OCI-LY1 (cell line): ENCODE measurements around the gene LRCH4.

Experiments
- H2AFZ ChIP-seq: fragments of 200-600 bp; sonication (generic), shearing (Covaris generic); 2 replicates; pipeline ENCODE4 v1.6.0; 2014; ENCODE audit warnings: antibody characterized with exemption, mild to moderate bottlenecking, low read length
- H3F3A ChIP-seq: fragments of 200-600 bp; sonication (generic), shearing (Covaris generic); 2 replicates; pipeline ENCODE4 v1.6.0; 2014; ENCODE audit warnings: mild to moderate bottlenecking, antibody characterized with exemption, low read length, moderate library complexity; ENCODE audit not compliant: insufficient read depth
- H3K27ac ChIP-seq: fragments of 200-600 bp; sonication (generic); 2 replicates; pipeline ENCODE4 v1.5.1; 2014; ENCODE audit warnings: low read length, mixed run types, mild to moderate bottlenecking, low read depth; ENCODE audit not compliant: poor library complexity, severe bottlenecking
- H3K27me3 ChIP-seq: fragments of 200-600 bp; sonication (generic); 2 replicates; pipeline ENCODE4 v1.6.0; 2014; ENCODE audit warnings: antibody characterized with exemption, mild to moderate bottlenecking, low read length, moderate library complexity; ENCODE audit not compliant: insufficient read depth
- H3K36me3 ChIP-seq: fragments of 200-600 bp; sonication (generic); 2 replicates; pipeline ENCODE4 v1.6.1; 2014; ENCODE audit warnings: mild to moderate bottlenecking, antibody characterized with exemption, low read length, moderate library complexity, mixed read lengths; ENCODE audit not compliant: insufficient read depth
- H3K4me1 ChIP-seq: fragments of 200-600 bp; sonication (generic); 2 replicates; pipeline ENCODE4 v1.5.1; 2014; ENCODE audit warnings: mild to moderate bottlenecking, low read length, moderate library complexity; ENCODE audit not compliant: insufficient read depth, severe bottlenecking
- H3K4me2 ChIP-seq: fragments of 200-600 bp; sonication (generic), shearing (Covaris generic); 2 replicates; pipeline ENCODE4 v1.6.1; 2014; ENCODE audit warnings: low read length
- H3K4me3 ChIP-seq: fragments of 200-600 bp; sonication (generic); 2 replicates; pipeline ENCODE4 v1.5.1; 2014; ENCODE audit warnings: low read length, low read depth, mild to moderate bottlenecking, mixed read lengths; ENCODE audit not compliant: poor library complexity, severe bottlenecking
- H3K79me2 ChIP-seq: fragments of 200-600 bp; shearing (Covaris generic); 2 replicates; pipeline ENCODE4 v1.6.1; 2016; ENCODE audit warnings: mixed run types, low read length, mixed read lengths; ENCODE audit not compliant: insufficient read depth
- H3K9ac ChIP-seq: fragments of 200-600 bp; sonication (generic), shearing (Covaris generic); 2 replicates; pipeline ENCODE4 v1.6.1; 2014; ENCODE audit warnings: mild to moderate bottlenecking, low read length, mixed read lengths
- H3K9me2 ChIP-seq: fragments of 200-600 bp; sonication (generic), shearing (Covaris generic); 2 replicates; pipeline ENCODE4 v1.6.1; 2014; ENCODE audit warnings: low read depth, mild to moderate bottlenecking, low read length, mixed read lengths
- H3K9me3 ChIP-seq: fragments of 200-600 bp; shearing (Covaris generic); 2 replicates; pipeline ENCODE4 v1.6.1; 2014; ENCODE audit warnings: low read length, mixed read lengths
- H4K20me1 ChIP-seq: fragments of 200-600 bp; sonication (generic), shearing (Covaris generic); 2 replicates; pipeline ENCODE4 v1.6.0; 2016; ENCODE audit warnings: mild to moderate bottlenecking, low read length; ENCODE audit not compliant: insufficient read depth
- EZH2 ChIP-seq: fragments of 200-600 bp; sonication (generic), shearing (Covaris generic); IDR thresholded peaks from 2 replicates; pipeline ENCODE4 v1.8.0; 2017; ENCODE audit warnings: borderline replicate concordance, mixed run types, mild to moderate bottlenecking, antibody characterized with exemption, low read length, moderate library complexity, mixed read lengths
- TF ChIP-seq, protein P1 (sequence below): fragments of 200-600 bp; sonication (generic), shearing (Covaris generic); IDR thresholded peaks from 2 replicates; pipeline ENCODE4 v1.5.1; 2017; ENCODE audit warnings: mild to moderate bottlenecking, antibody characterized with exemption, low read length, moderate library complexity, mixed read lengths

LRCH4 gene

DNA sequence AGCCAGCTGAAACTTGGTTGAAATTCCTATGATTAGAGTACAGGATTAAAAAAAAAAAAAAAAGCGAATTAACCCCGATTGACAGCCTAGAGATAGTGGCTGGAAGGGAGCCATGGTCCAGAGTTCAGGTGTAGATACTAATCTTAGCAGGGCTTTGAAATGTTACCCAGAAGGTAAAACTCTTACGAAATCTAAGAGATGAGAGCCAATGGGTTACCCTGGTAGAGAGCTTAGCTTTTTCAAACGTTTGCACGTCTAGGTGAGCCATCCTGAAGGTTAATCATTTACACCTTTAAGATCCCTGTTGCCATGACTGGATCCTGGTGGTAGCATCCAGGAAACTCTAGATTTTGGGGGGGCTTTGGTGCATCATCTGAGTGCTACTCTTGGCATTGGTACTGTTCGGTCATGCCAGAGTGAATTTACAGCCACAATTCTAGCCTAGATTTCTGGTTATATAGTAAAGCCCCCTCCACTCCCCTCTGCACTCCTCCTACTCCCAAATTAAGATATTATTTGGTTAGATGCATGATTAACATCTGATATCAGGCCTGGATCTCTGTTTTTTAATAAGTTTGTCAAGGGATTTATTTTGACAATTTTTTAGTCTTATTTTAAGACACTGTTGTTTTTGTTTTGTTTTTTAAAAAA is 45.7 kb downstream of the LRCH4 start:
- TF ChIP-seq EZH2, result no peak
- TF ChIP-seq, protein P1, sequence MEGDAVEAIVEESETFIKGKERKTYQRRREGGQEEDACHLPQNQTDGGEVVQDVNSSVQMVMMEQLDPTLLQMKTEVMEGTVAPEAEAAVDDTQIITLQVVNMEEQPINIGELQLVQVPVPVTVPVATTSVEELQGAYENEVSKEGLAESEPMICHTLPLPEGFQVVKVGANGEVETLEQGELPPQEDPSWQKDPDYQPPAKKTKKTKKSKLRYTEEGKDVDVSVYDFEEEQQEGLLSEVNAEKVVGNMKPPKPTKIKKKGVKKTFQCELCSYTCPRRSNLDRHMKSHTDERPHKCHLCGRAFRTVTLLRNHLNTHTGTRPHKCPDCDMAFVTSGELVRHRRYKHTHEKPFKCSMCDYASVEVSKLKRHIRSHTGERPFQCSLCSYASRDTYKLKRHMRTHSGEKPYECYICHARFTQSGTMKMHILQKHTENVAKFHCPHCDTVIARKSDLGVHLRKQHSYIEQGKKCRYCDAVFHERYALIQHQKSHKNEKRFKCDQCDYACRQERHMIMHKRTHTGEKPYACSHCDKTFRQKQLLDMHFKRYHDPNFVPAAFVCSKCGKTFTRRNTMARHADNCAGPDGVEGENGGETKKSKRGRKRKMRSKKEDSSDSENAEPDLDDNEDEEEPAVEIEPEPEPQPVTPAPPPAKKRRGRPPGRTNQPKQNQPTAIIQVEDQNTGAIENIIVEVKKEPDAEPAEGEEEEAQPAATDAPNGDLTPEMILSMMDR, result no peak
- Histone ChIP-seq H3K79me2 (no peaks in the 10 kb centered on the region), H3K27ac (no peak overlapping the region), H3K4me2 (peak overlapping the region; percentile 77), H3K36me3 (no peaks in the 10 kb centered on the region), H2AFZ (no peak overlapping the region), H3K9ac (peak overlapping the region; percentile 60), H3K9me3 (no peaks in the 10 kb centered on the region), H3K9me2 (no peaks in the 10 kb centered on the region), H3K4me3 (peak overlapping the region; percentile 73), H4K20me1 (no peaks in the 10 kb centered on the region; the same call in 1 of the 2 replicates), H3F3A (no peaks in the 10 kb centered on the region), H3K27me3 (peaks cover 5% of the 10 kb centered on the region; the same call in 1 of the 2 replicates), H3K4me1 (peaks cover 15% of the 10 kb centered on the region)

DNA sequence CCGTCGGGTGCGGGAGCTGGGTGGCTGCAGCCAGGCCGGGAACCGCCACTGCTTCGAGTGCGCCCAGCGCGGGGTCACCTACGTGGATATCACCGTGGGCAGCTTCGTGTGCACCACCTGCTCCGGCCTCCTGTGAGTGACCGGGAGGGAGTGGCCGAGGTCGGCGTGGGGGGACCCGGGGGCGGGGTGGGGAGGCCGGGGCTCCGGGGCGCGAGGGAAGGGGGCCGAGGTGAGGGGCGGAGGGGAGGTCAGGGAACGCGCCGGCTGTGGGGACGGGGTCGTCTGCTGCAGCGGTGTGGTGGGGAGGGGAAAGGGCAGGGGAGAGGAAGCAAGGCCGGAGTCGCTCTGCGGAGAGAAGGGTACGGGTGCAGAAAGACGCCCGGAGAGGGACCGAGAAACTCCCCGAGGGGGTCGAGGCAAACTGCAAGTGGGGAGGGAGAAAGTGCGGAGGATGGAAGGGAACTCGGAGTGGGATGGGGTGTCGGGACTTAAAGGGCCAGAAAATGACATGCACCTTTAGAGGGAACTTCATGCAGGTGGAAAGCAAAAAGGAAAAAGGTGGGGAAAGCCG is 46.4 kb downstream of the LRCH4 start:
- peaks cover 5% of the 10 kb centered on the region; the same call in 1 of the 2 replicates for H3K27me3 ChIP-seq
- no peak overlapping the region for H3K27ac ChIP-seq
- peak overlapping the region; percentile 60 for H3K9ac ChIP-seq
- no peaks in the 10 kb centered on the region for H3F3A ChIP-seq
- H3K79me2 ChIP-seq, result no peaks in the 10 kb centered on the region
- no peaks in the 10 kb centered on the region for H3K36me3 ChIP-seq
- H3K4me1 ChIP-seq, result peaks cover 15% of the 10 kb centered on the region
- no peaks in the 10 kb centered on the region; the same call in 1 of the 2 replicates for H4K20me1 ChIP-seq
- peak overlapping the region; percentile 73 for H3K4me3 ChIP-seq
- TF ChIP-seq, protein P1, result no peak
- TF ChIP-seq EZH2, result no peak
- no peaks in the 10 kb centered on the region for H3K9me2 ChIP-seq
- H2AFZ ChIP-seq, result no peak overlapping the region
- peak overlapping the region; percentile 77 for H3K4me2 ChIP-seq
- H3K9me3 ChIP-seq, result no peaks in the 10 kb centered on the region

DNA sequence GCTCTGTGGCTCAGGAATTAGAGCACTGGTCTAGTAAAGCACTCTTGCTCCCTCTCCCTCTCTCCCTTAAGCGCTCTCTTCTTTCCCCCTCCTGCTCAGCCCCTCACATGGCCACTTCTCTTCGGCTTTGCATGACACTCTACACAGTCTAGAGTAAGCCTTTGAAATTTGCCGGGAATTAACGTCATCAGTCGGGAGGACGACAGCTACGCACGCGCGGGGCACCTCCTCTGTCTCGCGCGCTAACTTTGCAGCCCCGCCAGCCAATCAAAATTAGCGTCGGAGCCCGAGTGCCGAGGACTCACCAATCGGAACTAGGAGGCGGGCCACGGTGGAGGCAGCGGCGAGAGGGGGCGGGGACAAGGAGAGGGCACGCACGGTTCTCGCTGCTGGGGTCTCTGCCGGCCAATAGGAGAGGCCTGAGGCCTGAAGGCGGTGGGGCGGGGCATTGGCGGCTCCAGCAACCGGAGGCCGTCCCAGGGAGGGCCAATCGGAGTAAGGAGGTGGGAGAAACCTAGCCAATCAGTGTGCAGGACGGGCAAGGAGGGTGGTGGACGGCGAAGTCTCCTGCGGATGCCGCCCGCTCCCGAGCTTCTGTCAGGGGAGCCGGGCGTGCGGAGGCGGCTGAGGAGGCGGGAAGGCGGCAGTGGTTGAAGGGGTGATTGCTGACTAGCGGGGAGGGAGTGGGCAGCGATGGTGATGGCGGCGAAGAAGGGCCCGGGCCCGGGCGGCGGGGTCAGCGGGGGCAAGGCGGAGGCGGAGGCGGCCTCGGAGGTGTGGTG is 47.1 kb downstream of the LRCH4 start, which contains the start of gene AGFG2:
AGFG2 (plus strand) TSS at position 550 of the 782 bp plus-strand sequence; CDS start at position 694, 144 bp downstream.
- peaks cover 15% of the 10 kb centered on the region for H3K4me1 ChIP-seq
- H3K79me2 ChIP-seq, result no peaks in the 10 kb centered on the region
- no peak within 1 kb of the TSS for H3K27ac ChIP-seq
- peak within 1 kb of the TSS; percentile 98 for H2AFZ ChIP-seq
- H3K36me3 ChIP-seq, result no peaks in the 10 kb centered on the region
- H3K4me3 ChIP-seq, result peak within 1 kb of the TSS; percentile 73
- H4K20me1 ChIP-seq, result no peaks in the 10 kb centered on the region; the same call in 1 of the 2 replicates
- peak within 1 kb of the TSS; percentile 60 for H3K9ac ChIP-seq
- H3K4me2 ChIP-seq, result peak within 1 kb of the TSS; percentile 93
- no peak for TF ChIP-seq EZH2
- TF ChIP-seq, protein P1, result no peak
- no peaks in the 10 kb centered on the region for H3K9me3 ChIP-seq
- peaks cover 5% of the 10 kb centered on the region; the same call in 1 of the 2 replicates for H3K27me3 ChIP-seq
- no peaks in the 10 kb centered on the region for H3F3A ChIP-seq
- no peaks in the 10 kb centered on the region for H3K9me2 ChIP-seq
